ENCODE results near the gene OR6S1.

GRCh38 chr14:20617138-20618003, 24.1 kb downstream of the OR6S1 start:
- TF ChIP-seq EZH2phosphoT487 (IDR thresholded peaks at IDR 0.05; ENCODE audit: unreplicated experiment) (no peak), CTCF (conservative IDR thresholded peaks at IDR 0.05; ENCODE audit: low read depth in 2 of 2) (no peak), POLR2AphosphoS5 (IDR thresholded peaks at IDR 0.05; ENCODE audit: low read depth) (no peak), CREB1 (CRISPR knock-in tag; IDR thresholded peaks at IDR 0.05; ENCODE audit: low read depth) (no peak), EZH2 (IDR thresholded peaks at IDR 0.05; ENCODE audit: low read depth, unreplicated experiment) (no peak), ZNF331 (CRISPR knock-in tag; IDR thresholded peaks at IDR 0.05; ENCODE audit: low read depth) (no peak), ZNF114 (CRISPR knock-in tag; IDR thresholded peaks at IDR 0.05) (no peak), ETS1 (IDR thresholded peaks at IDR 0.05) (no peak), ZNF462 (CRISPR knock-in tag; IDR thresholded peaks at IDR 0.05) (no peak), REST (IDR thresholded peaks at IDR 0.05; ENCODE audit: unreplicated experiment) (no peak), STAT1 (IDR thresholded peaks at IDR 0.05; ENCODE audit: unreplicated experiment) (no peak), JUNB (IDR thresholded peaks at IDR 0.05; ENCODE audit: unreplicated experiment) (no peak)
